Measurements from ENCODE around the gene ERBB4. TPM values are rescaled to one million over a fixed set of nuclear protein-coding genes. Genes with fewer than 3 reads are reported as not detected.

Gene ERBB4
- total RNA-seq, 1 donor from 2014 or later, result 8.3 TPM

DNA sequence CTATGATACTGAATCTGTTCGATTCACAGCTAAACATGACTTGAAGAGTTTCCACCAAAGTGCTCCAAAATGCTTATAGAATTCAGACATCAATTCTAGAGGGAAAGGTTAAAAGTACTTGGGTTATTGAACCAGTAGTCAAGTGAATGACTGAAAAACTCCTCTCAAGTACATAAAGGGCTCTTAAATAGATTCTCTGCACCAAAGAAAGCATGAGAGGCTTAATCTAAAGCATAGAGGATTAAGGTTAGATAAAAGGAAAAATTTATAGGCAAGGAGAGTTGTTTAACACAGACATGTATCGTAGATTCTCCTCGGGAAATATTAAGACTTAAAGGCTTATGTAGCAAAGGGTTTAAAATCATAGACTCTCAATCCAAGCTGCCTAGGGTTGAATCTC lies 701.4 kb downstream of the ERBB4 start:
- TF ChIP-seq, protein P1, sequence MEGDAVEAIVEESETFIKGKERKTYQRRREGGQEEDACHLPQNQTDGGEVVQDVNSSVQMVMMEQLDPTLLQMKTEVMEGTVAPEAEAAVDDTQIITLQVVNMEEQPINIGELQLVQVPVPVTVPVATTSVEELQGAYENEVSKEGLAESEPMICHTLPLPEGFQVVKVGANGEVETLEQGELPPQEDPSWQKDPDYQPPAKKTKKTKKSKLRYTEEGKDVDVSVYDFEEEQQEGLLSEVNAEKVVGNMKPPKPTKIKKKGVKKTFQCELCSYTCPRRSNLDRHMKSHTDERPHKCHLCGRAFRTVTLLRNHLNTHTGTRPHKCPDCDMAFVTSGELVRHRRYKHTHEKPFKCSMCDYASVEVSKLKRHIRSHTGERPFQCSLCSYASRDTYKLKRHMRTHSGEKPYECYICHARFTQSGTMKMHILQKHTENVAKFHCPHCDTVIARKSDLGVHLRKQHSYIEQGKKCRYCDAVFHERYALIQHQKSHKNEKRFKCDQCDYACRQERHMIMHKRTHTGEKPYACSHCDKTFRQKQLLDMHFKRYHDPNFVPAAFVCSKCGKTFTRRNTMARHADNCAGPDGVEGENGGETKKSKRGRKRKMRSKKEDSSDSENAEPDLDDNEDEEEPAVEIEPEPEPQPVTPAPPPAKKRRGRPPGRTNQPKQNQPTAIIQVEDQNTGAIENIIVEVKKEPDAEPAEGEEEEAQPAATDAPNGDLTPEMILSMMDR (IDR thresholded peaks at IDR 0.05; ENCODE audit: borderline replicate concordance), result no peak
- Histone ChIP-seq H3K36me3 (no peaks in the 10 kb centered on the region), H3K27me3 (ENCODE audit: low read depth) (no peaks in the 10 kb centered on the region), H3K27ac (replicated peaks) (no peak overlapping the region), H3K9me3 (replicated peaks) (no peaks in the 10 kb centered on the region), H3K4me1 (no peaks in the 10 kb centered on the region), H3K4me3 (no peak overlapping the region)
- no peak for DNase-seq
- intact Hi-C loops (cut with micrococcal nuclease), result no loop called here

DNA sequence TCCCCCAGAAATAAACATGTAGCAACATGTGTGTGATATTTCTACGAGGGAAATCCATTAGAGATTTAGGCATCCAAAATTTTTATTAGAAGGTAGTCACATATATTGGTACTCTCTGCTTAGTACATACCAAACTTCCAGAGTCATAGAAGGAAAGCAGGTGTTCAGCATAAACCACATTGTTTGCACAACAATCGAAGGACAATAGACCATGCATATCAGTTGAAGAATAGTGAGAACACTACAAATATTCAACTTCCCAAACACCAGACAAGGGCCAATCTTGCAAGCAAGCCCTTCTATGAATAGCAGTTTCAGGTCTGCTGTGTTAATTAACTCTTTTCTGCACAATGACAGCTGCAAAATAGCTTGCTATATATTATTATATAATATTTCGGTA lies 702.2 kb downstream of the ERBB4 start:
- Histone ChIP-seq H3K9me3 (replicated peaks) (no peaks in the 10 kb centered on the region), H3K27ac (replicated peaks) (no peak overlapping the region), H3K36me3 (no peaks in the 10 kb centered on the region), H3K4me3 (no peak overlapping the region), H3K27me3 (ENCODE audit: low read depth) (no peaks in the 10 kb centered on the region), H3K4me1 (no peaks in the 10 kb centered on the region)
- TF ChIP-seq, protein P1 (IDR thresholded peaks at IDR 0.05; ENCODE audit: borderline replicate concordance), result no peak
- DNase-seq, result no peak
- intact Hi-C loops (cut with micrococcal nuclease), result no loop called here

DNA sequence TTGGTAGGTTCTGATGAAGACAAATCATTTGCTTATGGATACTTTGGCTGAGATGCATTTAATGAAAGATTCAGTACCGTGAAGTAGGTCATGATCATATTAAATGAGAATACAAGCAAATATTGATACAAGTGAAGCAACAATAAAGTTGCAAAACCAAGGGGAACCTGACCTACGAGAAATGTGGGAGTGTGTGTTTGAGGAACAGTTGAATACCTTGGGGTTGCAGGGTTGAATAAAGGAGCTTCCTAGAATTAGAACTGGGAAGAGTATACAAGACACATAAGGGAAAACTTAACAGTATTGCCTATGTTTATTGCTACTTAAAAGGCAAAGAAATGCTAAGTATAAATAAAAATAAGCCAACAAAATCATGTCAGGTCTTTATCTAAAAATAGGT lies 702.9 kb downstream of the ERBB4 start:
- intact Hi-C loops (cut with micrococcal nuclease), result no loop called here
- no peak for DNase-seq
- Histone ChIP-seq H3K4me1 (no peaks in the 10 kb centered on the region), H3K36me3 (no peaks in the 10 kb centered on the region), H3K27me3 (ENCODE audit: low read depth) (no peaks in the 10 kb centered on the region), H3K4me3 (no peak overlapping the region), H3K9me3 (replicated peaks) (no peaks in the 10 kb centered on the region), H3K27ac (replicated peaks) (no peak overlapping the region)
- TF ChIP-seq, protein P1 (IDR thresholded peaks at IDR 0.05; ENCODE audit: borderline replicate concordance), result no peak

DNA sequence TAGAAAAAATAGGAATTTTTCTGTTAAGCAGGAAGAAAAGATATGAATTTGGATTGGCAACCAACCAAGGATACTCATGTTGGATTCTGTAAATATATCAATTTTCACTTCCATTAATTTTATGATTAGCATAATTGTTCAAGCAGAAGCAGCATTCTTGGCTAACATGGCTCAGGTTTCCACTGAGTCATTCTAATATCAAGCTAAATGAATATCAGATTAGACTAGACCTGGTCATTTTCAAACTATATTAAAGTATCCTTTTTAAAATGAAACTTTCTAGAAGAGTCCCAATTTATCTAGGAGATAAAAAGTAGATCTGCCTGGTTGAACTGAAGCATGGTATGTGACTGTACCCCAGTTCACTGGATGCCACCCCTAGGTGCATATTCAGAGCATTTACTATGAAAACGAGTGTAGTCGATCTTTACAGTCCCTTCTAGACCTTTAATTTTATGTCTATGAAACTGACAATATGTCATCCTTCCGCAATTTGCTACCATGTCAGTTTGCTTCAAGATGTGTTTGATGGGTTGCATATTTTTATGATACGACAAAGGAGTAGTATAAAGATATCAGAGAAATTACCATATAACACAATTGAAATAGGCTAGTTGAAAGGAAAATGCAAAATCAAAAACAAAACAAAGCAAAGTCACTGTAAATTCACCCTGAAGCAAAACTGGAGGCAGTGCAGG lies 704.9 kb downstream of the ERBB4 start:
- Histone ChIP-seq H3K4me1 (no peaks in the 10 kb centered on the region), H3K27ac (replicated peaks) (no peak overlapping the region), H3K9me3 (replicated peaks) (no peaks in the 10 kb centered on the region), H3K27me3 (ENCODE audit: low read depth) (no peaks in the 10 kb centered on the region), H3K4me3 (no peak overlapping the region), H3K36me3 (no peaks in the 10 kb centered on the region)
- TF ChIP-seq, protein P1 (IDR thresholded peaks at IDR 0.05; ENCODE audit: borderline replicate concordance), result no peak
- DNase-seq, result no peak
- intact Hi-C loops (cut with micrococcal nuclease), result no loop called here

DNA sequence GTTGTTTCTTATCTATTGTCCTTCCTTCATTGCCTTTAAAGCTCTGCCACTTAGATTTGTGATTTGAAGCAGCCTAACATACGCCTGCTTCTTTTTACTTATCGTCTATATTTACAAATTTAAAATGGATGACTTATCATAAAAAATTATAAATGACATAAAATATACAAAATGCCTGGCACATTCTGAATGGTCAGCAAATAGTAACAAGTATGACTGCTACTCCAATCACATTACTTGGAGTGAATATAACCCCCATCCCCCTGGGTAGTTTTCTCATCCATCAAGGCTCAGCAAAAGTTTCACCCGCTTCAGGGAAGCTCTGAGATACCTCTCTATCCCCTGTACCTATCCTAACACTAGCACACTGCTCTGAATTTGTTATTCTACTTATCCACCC lies 708.9 kb downstream of the ERBB4 start:
- TF ChIP-seq, protein P1 (IDR thresholded peaks at IDR 0.05; ENCODE audit: borderline replicate concordance), result no peak
- Histone ChIP-seq H3K27ac (replicated peaks) (no peak overlapping the region), H3K9me3 (replicated peaks) (no peaks in the 10 kb centered on the region), H3K4me3 (no peak overlapping the region), H3K27me3 (ENCODE audit: low read depth) (no peaks in the 10 kb centered on the region), H3K36me3 (no peaks in the 10 kb centered on the region), H3K4me1 (no peaks in the 10 kb centered on the region)
- no peak for DNase-seq
- intact Hi-C loops (cut with micrococcal nuclease), result no loop called here
